HEK293 (cell line): Measurements from ENCODE around the gene SPATS1.

Experiments used
- BCL11A ChIP-seq: fragments of 450-650 bp; formaldehyde crosslinking; IDR thresholded peaks from 2 replicates; pipeline ENCODE4 v1.5.1; 2016; ENCODE audit warnings: low read depth, missing biosample characterization, missing genetic modification characterization
- REPIN1 ChIP-seq: fragments of 450-650 bp; formaldehyde crosslinking; IDR thresholded peaks from 2 replicates; pipeline ENCODE4 v1.5.1; 2017; ENCODE audit warnings: missing biosample characterization, missing genetic modification characterization, low read depth
- SCRT1 ChIP-seq: fragments of 450-650 bp; formaldehyde crosslinking; IDR thresholded peaks from 2 replicates; pipeline ENCODE4 v1.5.1; 2016; ENCODE audit warnings: missing biosample characterization, missing genetic modification characterization, borderline replicate concordance
- SP2 ChIP-seq: fragments of 450-650 bp; formaldehyde crosslinking; IDR thresholded peaks from 2 replicates; pipeline ENCODE4 v1.5.1; 2016; ENCODE audit warnings: missing biosample characterization, missing genetic modification characterization
- SP3 ChIP-seq: fragments of 450-650 bp; formaldehyde crosslinking; IDR thresholded peaks from 2 replicates; pipeline ENCODE4 v1.5.1; 2016; ENCODE audit warnings: missing biosample characterization, missing genetic modification characterization
- WT1 ChIP-seq: fragments of 450-650 bp; formaldehyde crosslinking; IDR thresholded peaks from 2 replicates; pipeline ENCODE4 v1.5.1; 2016; ENCODE audit warnings: missing biosample characterization, missing genetic modification characterization
- YY2 ChIP-seq: fragments of 450-650 bp; formaldehyde crosslinking; IDR thresholded peaks from 2 replicates; pipeline ENCODE4 v1.5.1; 2016; ENCODE audit warnings: missing biosample characterization, missing genetic modification characterization
- ZBTB1 ChIP-seq: fragments of 450-650 bp; formaldehyde crosslinking; IDR thresholded peaks from 2 replicates; pipeline ENCODE4 v1.5.1; 2016; ENCODE audit warnings: missing biosample characterization, missing genetic modification characterization
- ZBTB7A ChIP-seq: fragments of 450-650 bp; formaldehyde crosslinking; IDR thresholded peaks from 2 replicates; pipeline ENCODE4 v1.5.1; 2016; ENCODE audit warnings: low read depth, missing biosample characterization, missing genetic modification characterization
- ZNF133 ChIP-seq: fragments of 450-650 bp; formaldehyde crosslinking; IDR thresholded peaks from 2 replicates; pipeline ENCODE4 v1.5.1; 2016; ENCODE audit warnings: missing biosample characterization, missing genetic modification characterization
- ZNF16 ChIP-seq: fragments of 450-650 bp; formaldehyde crosslinking; IDR thresholded peaks from 2 replicates; pipeline ENCODE4 v1.5.1; 2016; ENCODE audit warnings: low read depth, missing biosample characterization, missing genetic modification characterization
- ZNF19 ChIP-seq: fragments of 450-650 bp; formaldehyde crosslinking; IDR thresholded peaks from 2 replicates; pipeline ENCODE4; 2016; ENCODE audit warnings: missing biosample characterization, missing genetic modification characterization, low read depth
- ZNF221 ChIP-seq: fragments of 450-650 bp; formaldehyde crosslinking; IDR thresholded peaks from 2 replicates; pipeline ENCODE4 v1.5.1; 2017; ENCODE audit warnings: missing biosample characterization, missing genetic modification characterization, borderline replicate concordance
- ZNF23 ChIP-seq: fragments of 450-650 bp; formaldehyde crosslinking; IDR thresholded peaks from 2 replicates; pipeline ENCODE4 v1.5.1; 2016; ENCODE audit warnings: missing biosample characterization, missing genetic modification characterization, borderline replicate concordance
- ZNF335 ChIP-seq: fragments of 450-650 bp; formaldehyde crosslinking; conservative IDR thresholded peaks from 2 replicates; pipeline ENCODE4 v1.5.1; 2016; ENCODE audit warnings: missing biosample characterization, missing genetic modification characterization
- ZNF394 ChIP-seq: fragments of 450-650 bp; formaldehyde crosslinking; IDR thresholded peaks from 2 replicates; pipeline ENCODE4 v1.5.1; 2016; ENCODE audit warnings: missing biosample characterization, missing genetic modification characterization, mild to moderate bottlenecking, moderate library complexity, borderline replicate concordance
- ZNF501 ChIP-seq: fragments of 450-650 bp; formaldehyde crosslinking; IDR thresholded peaks from 2 replicates; pipeline ENCODE4 v1.5.1; 2016; ENCODE audit warnings: missing biosample characterization, missing genetic modification characterization
- ZNF529 ChIP-seq: fragments of 450-650 bp; formaldehyde crosslinking; IDR thresholded peaks from 2 replicates; pipeline ENCODE4 v1.5.1; 2017; ENCODE audit warnings: missing genetic modification characterization, missing biosample characterization; ENCODE audit not compliant: insufficient replicate concordance
- ZNF600 ChIP-seq: fragments of 450-650 bp; formaldehyde crosslinking; IDR thresholded peaks from 2 replicates; pipeline ENCODE4 v1.5.1; 2016; ENCODE audit warnings: missing biosample characterization, missing genetic modification characterization
- ZNF610 ChIP-seq: fragments of 450-650 bp; formaldehyde crosslinking; IDR thresholded peaks from 2 replicates; pipeline ENCODE4 v1.5.1; 2016; ENCODE audit warnings: missing biosample characterization, missing genetic modification characterization, borderline replicate concordance
- ZNF664 ChIP-seq: fragments of 450-650 bp; formaldehyde crosslinking; IDR thresholded peaks from 2 replicates; pipeline ENCODE4 v1.5.1; 2016; ENCODE audit warnings: missing biosample characterization, missing genetic modification characterization
- ZNF785 ChIP-seq: fragments of 450-650 bp; formaldehyde crosslinking; IDR thresholded peaks from 2 replicates; pipeline ENCODE4 v1.5.1; 2016; ENCODE audit warnings: missing biosample characterization, missing genetic modification characterization
- ZNF843 ChIP-seq: fragments of 450-650 bp; formaldehyde crosslinking; IDR thresholded peaks from 2 replicates; pipeline ENCODE4 v1.5.1; 2016; ENCODE audit warnings: missing biosample characterization, missing genetic modification characterization
- ZSCAN23 ChIP-seq: fragments of 450-650 bp; formaldehyde crosslinking; IDR thresholded peaks from 2 replicates; pipeline ENCODE4 v1.5.1; 2016; ENCODE audit warnings: missing biosample characterization, missing genetic modification characterization
- TF ChIP-seq, protein P1 (sequence below): fragments of 450-650 bp; formaldehyde crosslinking; IDR thresholded peaks from 2 replicates; pipeline ENCODE4 v1.5.1; 2016; ENCODE audit warnings: missing biosample characterization, missing genetic modification characterization, low read depth
- TF ChIP-seq, protein P2 (sequence below): fragments of 450-650 bp; formaldehyde crosslinking; IDR thresholded peaks from 2 replicates; pipeline ENCODE4 v1.5.1; 2016; ENCODE audit warnings: missing biosample characterization, missing genetic modification characterization
- TF ChIP-seq, protein P3 (sequence below): fragments of 450-650 bp; formaldehyde crosslinking; IDR thresholded peaks from 2 replicates; pipeline ENCODE4 v1.5.1; 2016; ENCODE audit warnings: missing biosample characterization, missing genetic modification characterization
- TF ChIP-seq, protein P4 (sequence below): fragments of 450-650 bp; formaldehyde crosslinking; IDR thresholded peaks from 2 replicates; pipeline ENCODE4 v1.5.1; 2016; ENCODE audit warnings: missing biosample characterization, missing genetic modification characterization

SPATS1 gene

DNA sequence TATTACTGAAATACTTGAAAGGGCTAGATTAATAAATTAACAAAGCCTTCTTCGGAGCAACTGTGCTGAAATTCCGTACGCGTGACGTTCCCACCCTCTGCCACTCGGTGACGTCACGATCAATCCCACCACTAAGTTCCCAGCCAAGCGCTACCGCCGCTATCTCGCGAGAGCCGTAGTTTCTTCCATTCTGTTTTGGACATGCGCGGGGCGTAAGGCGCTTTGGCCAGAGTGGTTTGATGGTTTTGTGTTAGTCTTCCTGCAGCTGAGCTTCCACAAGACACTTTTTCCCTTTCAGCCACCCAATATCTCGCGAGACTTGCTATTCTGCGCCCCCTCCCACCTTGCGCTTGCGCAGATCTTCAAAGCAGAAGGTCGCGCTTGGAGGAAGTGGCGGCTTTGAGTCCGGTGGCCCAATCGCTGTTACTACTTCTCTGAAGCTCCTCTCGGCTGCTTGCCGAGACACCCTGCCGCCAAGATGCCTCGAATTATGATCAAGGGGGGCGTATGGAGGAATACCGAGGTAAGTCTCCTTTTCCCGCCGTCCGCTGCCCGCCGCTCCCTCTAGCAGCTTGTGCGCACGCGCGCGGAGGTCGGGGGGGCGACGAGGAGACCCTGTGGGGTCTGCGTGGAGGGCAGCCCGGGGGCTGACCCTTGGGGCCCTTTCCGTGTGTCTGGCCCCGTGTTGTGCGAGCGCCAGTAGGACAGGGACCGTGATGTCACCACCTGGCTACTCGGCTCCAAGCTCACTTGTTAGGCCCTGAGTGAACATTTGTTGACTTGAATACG is 45.1 kb downstream of the SPATS1 start, which contains the start of gene CDC5L (continued):
- TF ChIP-seq, protein P1, sequence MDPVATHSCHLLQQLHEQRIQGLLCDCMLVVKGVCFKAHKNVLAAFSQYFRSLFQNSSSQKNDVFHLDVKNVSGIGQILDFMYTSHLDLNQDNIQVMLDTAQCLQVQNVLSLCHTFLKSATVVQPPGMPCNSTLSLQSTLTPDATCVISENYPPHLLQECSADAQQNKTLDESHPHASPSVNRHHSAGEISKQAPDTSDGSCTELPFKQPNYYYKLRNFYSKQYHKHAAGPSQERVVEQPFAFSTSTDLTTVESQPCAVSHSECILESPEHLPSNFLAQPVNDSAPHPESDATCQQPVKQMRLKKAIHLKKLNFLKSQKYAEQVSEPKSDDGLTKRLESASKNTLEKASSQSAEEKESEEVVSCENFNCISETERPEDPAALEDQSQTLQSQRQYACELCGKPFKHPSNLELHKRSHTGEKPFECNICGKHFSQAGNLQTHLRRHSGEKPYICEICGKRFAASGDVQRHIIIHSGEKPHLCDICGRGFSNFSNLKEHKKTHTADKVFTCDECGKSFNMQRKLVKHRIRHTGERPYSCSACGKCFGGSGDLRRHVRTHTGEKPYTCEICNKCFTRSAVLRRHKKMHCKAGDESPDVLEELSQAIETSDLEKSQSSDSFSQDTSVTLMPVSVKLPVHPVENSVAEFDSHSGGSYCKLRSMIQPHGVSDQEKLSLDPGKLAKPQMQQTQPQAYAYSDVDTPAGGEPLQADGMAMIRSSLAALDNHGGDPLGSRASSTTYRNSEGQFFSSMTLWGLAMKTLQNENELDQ (tag by site-specific recombination), result no peak
- TF ChIP-seq SCRT1 (tag by site-specific recombination) (no peak), ZNF843 (tag by site-specific recombination) (no peak; the same call in 1 of the 2 replicates), BCL11A (tag by site-specific recombination) (no peak), ZNF529 (tag by site-specific recombination) (no peak), ZBTB1 (tag by site-specific recombination) (no peak), WT1 (no peak), ZSCAN23 (no peak), SP3 (tag by site-specific recombination) (peak; percentile 50), SP2 (tag by site-specific recombination) (peak; percentile 67), ZNF785 (tag by site-specific recombination) (no peak), ZNF600 (tag by site-specific recombination) (peak; percentile 92), ZNF19 (tag by site-specific recombination) (no peak), ZNF335 (tag by site-specific recombination) (peak; percentile 81), ZNF501 (tag by site-specific recombination) (no peak), ZNF394 (no peak; the same call in 1 of the 2 replicates), ZNF16 (tag by site-specific recombination) (no peak), ZNF133 (no peak), ZNF664 (tag by site-specific recombination) (no peak), ZNF221 (tag by site-specific recombination) (no peak), YY2 (tag by site-specific recombination) (no peak; the same call in 1 of the 2 replicates), ZNF610 (tag by site-specific recombination) (peak; percentile 95), ZNF23 (no peak), REPIN1 (tag by site-specific recombination) (peak; percentile 30; the same call in 1 of the 2 replicates), ZBTB7A (tag by site-specific recombination) (peak; percentile 67; the same call in 1 of the 2 replicates)
- TF ChIP-seq, protein P2, sequence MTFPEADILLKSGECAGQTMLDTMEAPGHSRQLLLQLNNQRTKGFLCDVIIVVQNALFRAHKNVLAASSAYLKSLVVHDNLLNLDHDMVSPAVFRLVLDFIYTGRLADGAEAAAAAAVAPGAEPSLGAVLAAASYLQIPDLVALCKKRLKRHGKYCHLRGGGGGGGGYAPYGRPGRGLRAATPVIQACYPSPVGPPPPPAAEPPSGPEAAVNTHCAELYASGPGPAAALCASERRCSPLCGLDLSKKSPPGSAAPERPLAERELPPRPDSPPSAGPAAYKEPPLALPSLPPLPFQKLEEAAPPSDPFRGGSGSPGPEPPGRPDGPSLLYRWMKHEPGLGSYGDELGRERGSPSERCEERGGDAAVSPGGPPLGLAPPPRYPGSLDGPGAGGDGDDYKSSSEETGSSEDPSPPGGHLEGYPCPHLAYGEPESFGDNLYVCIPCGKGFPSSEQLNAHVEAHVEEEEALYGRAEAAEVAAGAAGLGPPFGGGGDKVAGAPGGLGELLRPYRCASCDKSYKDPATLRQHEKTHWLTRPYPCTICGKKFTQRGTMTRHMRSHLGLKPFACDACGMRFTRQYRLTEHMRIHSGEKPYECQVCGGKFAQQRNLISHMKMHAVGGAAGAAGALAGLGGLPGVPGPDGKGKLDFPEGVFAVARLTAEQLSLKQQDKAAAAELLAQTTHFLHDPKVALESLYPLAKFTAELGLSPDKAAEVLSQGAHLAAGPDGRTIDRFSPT (tag by site-specific recombination), result no peak
- TF ChIP-seq, protein P3, sequence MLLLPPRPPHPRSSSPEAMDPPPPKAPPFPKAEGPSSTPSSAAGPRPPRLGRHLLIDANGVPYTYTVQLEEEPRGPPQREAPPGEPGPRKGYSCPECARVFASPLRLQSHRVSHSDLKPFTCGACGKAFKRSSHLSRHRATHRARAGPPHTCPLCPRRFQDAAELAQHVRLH (tag by site-specific recombination), result peak; percentile 75
- TF ChIP-seq, protein P4, sequence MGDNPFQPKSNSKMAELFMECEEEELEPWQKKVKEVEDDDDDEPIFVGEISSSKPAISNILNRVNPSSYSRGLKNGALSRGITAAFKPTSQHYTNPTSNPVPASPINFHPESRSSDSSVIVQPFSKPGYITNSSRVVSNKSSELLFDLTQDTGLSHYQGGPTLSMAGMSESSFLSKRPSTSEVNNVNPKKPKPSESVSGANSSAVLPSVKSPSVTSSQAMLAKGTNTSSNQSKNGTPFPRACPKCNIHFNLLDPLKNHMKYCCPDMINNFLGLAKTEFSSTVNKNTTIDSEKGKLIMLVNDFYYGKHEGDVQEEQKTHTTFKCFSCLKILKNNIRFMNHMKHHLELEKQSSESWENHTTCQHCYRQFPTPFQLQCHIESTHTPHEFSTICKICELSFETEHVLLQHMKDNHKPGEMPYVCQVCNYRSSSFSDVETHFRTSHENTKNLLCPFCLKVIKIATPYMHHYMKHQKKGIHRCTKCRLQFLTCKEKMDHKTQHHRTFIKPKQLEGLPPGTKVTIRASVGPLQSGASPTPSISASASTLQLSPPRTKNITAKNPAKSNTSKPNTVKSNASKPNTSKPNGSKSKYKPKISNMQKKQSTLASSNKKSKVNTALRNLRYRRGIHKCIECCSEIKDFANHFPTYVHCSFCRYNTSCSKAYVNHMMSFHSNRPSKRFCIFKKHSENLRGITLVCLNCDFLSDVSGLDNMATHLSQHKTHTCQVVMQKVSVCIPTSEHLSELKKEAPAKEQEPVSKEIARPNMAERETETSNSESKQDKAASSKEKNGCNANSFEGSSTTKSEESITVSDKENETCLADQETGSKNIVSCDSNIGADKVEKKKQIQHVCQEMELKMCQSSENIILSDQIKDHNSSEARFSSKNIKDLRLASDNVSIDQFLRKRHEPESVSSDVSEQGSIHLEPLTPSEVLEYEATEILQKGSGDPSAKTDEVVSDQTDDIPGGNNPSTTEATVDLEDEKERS (tag by site-specific recombination), result no peak
